Measurements from ENCODE around the gene CRIP3. TPM values are rescaled to one million over a fixed set of nuclear protein-coding genes. Genes with fewer than 3 reads are reported as not detected.

CRIP3 gene
- total and polyA plus RNA-seq, 2 of the 13 experiments (the other 11 are each of a cell fraction or from before 2014, with no cell fraction given): 6.3 to 9.3 TPM

DNA sequence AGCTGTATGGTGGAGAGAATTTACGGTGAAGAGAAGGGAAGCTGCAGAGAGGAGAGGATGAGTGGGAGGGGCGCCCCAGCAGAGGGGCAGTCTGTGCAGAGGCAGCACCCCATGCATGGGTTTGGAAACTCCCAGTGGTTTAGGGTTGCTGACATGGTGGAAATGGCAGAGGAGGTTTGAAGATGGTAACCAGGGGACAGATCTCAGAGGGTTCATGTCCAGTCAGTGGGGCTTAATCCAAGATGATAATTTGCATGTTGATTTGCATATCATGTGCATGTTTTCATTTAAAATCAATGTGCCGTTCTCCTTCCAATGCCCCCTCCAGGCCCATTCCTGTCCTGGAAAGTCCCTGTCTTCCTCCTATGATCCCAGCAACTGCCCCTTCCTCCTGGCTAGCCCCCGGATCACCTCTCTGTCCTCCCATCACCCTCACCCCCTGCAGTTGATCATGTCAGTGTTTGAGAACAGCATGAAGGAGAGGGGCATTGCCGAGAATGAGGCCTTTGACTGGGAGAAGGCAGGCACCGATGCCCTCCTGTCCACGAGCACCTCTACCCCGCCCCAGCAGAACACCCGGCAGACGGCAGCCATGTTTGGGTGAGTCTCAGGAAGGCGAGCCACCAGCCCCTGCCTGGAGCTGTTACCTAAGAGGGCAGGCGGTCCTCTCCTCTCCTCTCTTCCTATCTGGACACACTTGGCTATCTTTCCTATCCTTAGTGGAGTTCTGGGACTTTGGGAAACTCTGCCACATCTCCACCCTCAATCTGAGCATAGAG is 51.1 kb downstream of the CRIP3 start (continued):
- TF ChIP-seq HOXA9 (CRISPR knock-in tag; IDR thresholded peaks at IDR 0.05; ENCODE audit: borderline replicate concordance): no peak
- TF ChIP-seq CBX1 (IDR thresholded peaks at IDR 0.05; ENCODE audit: low read depth): no peak
- TF ChIP-seq, protein P1, sequence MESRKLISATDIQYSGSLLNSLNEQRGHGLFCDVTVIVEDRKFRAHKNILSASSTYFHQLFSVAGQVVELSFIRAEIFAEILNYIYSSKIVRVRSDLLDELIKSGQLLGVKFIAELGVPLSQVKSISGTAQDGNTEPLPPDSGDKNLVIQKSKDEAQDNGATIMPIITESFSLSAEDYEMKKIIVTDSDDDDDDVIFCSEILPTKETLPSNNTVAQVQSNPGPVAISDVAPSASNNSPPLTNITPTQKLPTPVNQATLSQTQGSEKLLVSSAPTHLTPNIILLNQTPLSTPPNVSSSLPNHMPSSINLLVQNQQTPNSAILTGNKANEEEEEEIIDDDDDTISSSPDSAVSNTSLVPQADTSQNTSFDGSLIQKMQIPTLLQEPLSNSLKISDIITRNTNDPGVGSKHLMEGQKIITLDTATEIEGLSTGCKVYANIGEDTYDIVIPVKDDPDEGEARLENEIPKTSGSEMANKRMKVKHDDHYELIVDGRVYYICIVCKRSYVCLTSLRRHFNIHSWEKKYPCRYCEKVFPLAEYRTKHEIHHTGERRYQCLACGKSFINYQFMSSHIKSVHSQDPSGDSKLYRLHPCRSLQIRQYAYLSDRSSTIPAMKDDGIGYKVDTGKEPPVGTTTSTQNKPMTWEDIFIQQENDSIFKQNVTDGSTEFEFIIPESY (CRISPR knock-in tag; IDR thresholded peaks at IDR 0.05): no peak
- peak; percentile 71; the same call in 1 of the 2 replicates for TF ChIP-seq ZNF709 (CRISPR knock-in tag; IDR thresholded peaks at IDR 0.05)
- no peak for TF ChIP-seq NR2F6 (IDR thresholded peaks at IDR 0.05)
- no peak for TF ChIP-seq NR2F6 (CRISPR knock-in tag; IDR thresholded peaks at IDR 0.05)
- no peak for TF ChIP-seq LBX2 (CRISPR knock-in tag; IDR thresholded peaks at IDR 0.05; ENCODE audit: borderline replicate concordance)
- TF ChIP-seq ZIK1 (CRISPR knock-in tag; IDR thresholded peaks at IDR 0.05; ENCODE audit: borderline replicate concordance, low read depth): no peak
- TF ChIP-seq IRX3 (CRISPR knock-in tag; IDR thresholded peaks at IDR 0.05; ENCODE audit: borderline replicate concordance, low read depth): no peak
- TF ChIP-seq SMYD3 (CRISPR knock-in tag; IDR thresholded peaks at IDR 0.05): no peak
- TF ChIP-seq ELF3 (CRISPR knock-in tag; IDR thresholded peaks at IDR 0.05): peak; percentile 36; the same call in 1 of the 2 replicates
- no peak for TF ChIP-seq TAF15 (IDR thresholded peaks at IDR 0.05; ENCODE audit: low read depth, low read length, poor library complexity, severe bottlenecking)
- TF ChIP-seq ZNF777 (CRISPR knock-in tag; IDR thresholded peaks at IDR 0.05): no peak
- TF ChIP-seq ZNF556 (CRISPR knock-in tag; IDR thresholded peaks at IDR 0.05; ENCODE audit: borderline replicate concordance): no peak
- no peak for TF ChIP-seq ZNF562 (CRISPR knock-in tag; IDR thresholded peaks at IDR 0.05; ENCODE audit: borderline replicate concordance)
- no peak for TF ChIP-seq TAF1 (CRISPR knock-in tag; IDR thresholded peaks at IDR 0.05)
- peak in 1 of 2 experiments; percentile 39; a peak in 1 of 4 replicates for TF ChIP-seq HMGXB4 (CRISPR knock-in tag; IDR thresholded peaks at IDR 0.05; ENCODE audit: borderline replicate concordance in 1 of 2, low read depth in 1 of 2)
- 0 out of 2 replicates have a peak, but pooled peaks have one; percentile 44 for TF ChIP-seq ZNF564 (CRISPR knock-in tag; IDR thresholded peaks at IDR 0.05)
- TF ChIP-seq ZNF816 (CRISPR knock-in tag; IDR thresholded peaks at IDR 0.05; ENCODE audit: borderline replicate concordance): no peak
- TF ChIP-seq ZNF598 (CRISPR knock-in tag; IDR thresholded peaks at IDR 0.05; ENCODE audit: borderline replicate concordance): peak; percentile 44; the same call in 1 of the 2 replicates
- 0 out of 2 replicates have a peak, but pooled peaks have one; percentile 18 for TF ChIP-seq SALL1 (CRISPR knock-in tag; IDR thresholded peaks at IDR 0.05)
- no peak for TF ChIP-seq SNAPC2 (CRISPR knock-in tag; IDR thresholded peaks at IDR 0.05)
- no peak for TF ChIP-seq ZNF7 (CRISPR knock-in tag; IDR thresholded peaks at IDR 0.05)
- TF ChIP-seq ZNF547 (CRISPR knock-in tag; IDR thresholded peaks at IDR 0.05): 0 out of 2 replicates have a peak, but pooled peaks have one; percentile 59
- TF ChIP-seq CREBL2 (CRISPR knock-in tag; IDR thresholded peaks at IDR 0.05; ENCODE audit: borderline replicate concordance): 0 out of 2 replicates have a peak, but pooled peaks have one; percentile 62
- no peak for TF ChIP-seq ZNF160 (CRISPR knock-in tag; IDR thresholded peaks at IDR 0.05)
- no peak for TF ChIP-seq ZNF788 (CRISPR knock-in tag; IDR thresholded peaks at IDR 0.05; ENCODE audit: borderline replicate concordance)
